GM21528 (cell line): ENCODE data around the gene PCDH8.

ENCODE experiments used
- ATAC-seq: cut with Tn5 transposase; IDR thresholded peaks from one replicate; pipeline ENCODE4 v1.9.1; 2021; ENCODE audit warnings: mild to moderate bottlenecking, moderate library complexity; ENCODE audit not compliant: unreplicated experiment, low FRiP score

PCDH8 gene

GRCh38 chr13:52848455-52849195 lies at the start of gene PCDH8:
Gene PCDH8 (minus strand): TSS chr13:52848640. CDS start chr13:52848436, 204 bp downstream.
- no peak for ATAC-seq

- ATAC-seq = no peak
These were observed 48.6 kb upstream of the PCDH8 start for GRCh38 chr13:52896827-52897659.

- no peak for ATAC-seq
These were observed 46.0 kb upstream of the PCDH8 start for GRCh38 chr13:52894413-52894812.

GRCh38 chr13:52892925-52893324 lies 44.5 kb upstream of the PCDH8 start:
- no peak for ATAC-seq

GRCh38 chr13:52891706-52892105 lies 43.3 kb upstream of the PCDH8 start:
- ATAC-seq = no peak

- no peak for ATAC-seq
These were observed 38.7 kb upstream of the PCDH8 start for GRCh38 chr13:52887165-52887564.

GRCh38 chr13:52885141-52885540 lies 36.7 kb upstream of the PCDH8 start:
- ATAC-seq = no peak

- no peak for ATAC-seq
These were observed 36.1 kb upstream of the PCDH8 start for GRCh38 chr13:52884429-52885010.

- no peak for ATAC-seq
These were observed 34.3 kb upstream of the PCDH8 start for GRCh38 chr13:52882785-52883184.

GRCh38 chr13:52879950-52880741 lies 31.7 kb upstream of the PCDH8 start:
- ATAC-seq = no peak

- ATAC-seq = no peak
These were observed 30.4 kb upstream of the PCDH8 start for GRCh38 chr13:52878831-52879230.

- no peak for ATAC-seq
These were observed 21.7 kb upstream of the PCDH8 start for GRCh38 chr13:52870143-52870542.

- no peak for ATAC-seq
These were observed 21.2 kb upstream of the PCDH8 start for GRCh38 chr13:52869621-52870020.

GRCh38 chr13:52869050-52869449 lies 20.6 kb upstream of the PCDH8 start:
- ATAC-seq = no peak

GRCh38 chr13:52868190-52868589 lies 19.8 kb upstream of the PCDH8 start:
- peak; percentile 55 for ATAC-seq

GRCh38 chr13:52864941-52865340 lies 16.5 kb upstream of the PCDH8 start:
- no peak for ATAC-seq

- ATAC-seq = no peak
These were observed 14.1 kb upstream of the PCDH8 start for GRCh38 chr13:52862358-52863206.

- no peak for ATAC-seq
These were observed 4.0 kb upstream of the PCDH8 start for GRCh38 chr13:52852444-52852843.

- peak; percentile 87 for ATAC-seq
These were observed 2.9 kb upstream of the PCDH8 start for GRCh38 chr13:52851137-52851962.
